Vagina (tissue), 2 donors: ENCODE results near the gene SLC7A6OS. TPM values are rescaled to one million over a fixed set of nuclear protein-coding genes. Genes with fewer than 3 reads are reported as not detected.

Experiments
- DNase-seq, 2 donors: peaks; one replicate each; pipeline ENCODE4 v3.0.0-alpha.2; 2017; ENCODE audit errors: extremely low spot score in 2 of 2
- H3K27ac ChIP-seq: fragments of 200-600 bp; sonication (generic); one replicate; pipeline ENCODE4 v1.5.1; 2019
- H3K27me3 ChIP-seq: fragments of 200-600 bp; sonication (generic); one replicate; pipeline ENCODE4 v1.5.1; 2019
- H3K36me3 ChIP-seq, 2 donors: fragments of 200-600 bp; sonication (generic); one replicate each; pipeline ENCODE4 v1.5.1; 2017 to 2019
- H3K4me1 ChIP-seq: fragments of 200-600 bp; sonication (generic); one replicate; pipeline ENCODE4 v1.5.1; 2019
- H3K4me3 ChIP-seq, 2 donors: fragments of 200-600 bp; sonication (generic); 1 replicate in 1 of 2; 2 replicates in 1 of 2; pipeline ENCODE4 v1.5.1; 2016 to 2019
- H3K9me3 ChIP-seq: fragments of 200-600 bp; sonication (generic); one replicate; pipeline ENCODE4 v1.5.1; 2019
- CTCF ChIP-seq, 3 experiments: fragments of 450-650 bp in 2 of 3; fragments of 200-600 bp in 1 of 3; sonication (generic) in 1 of 3; IDR thresholded peaks; one replicate each; pipeline ENCODE4 v1.5.1; 2017 to 2019; ENCODE audit warnings: antibody characterized with exemption in 3 of 3, mild to moderate bottlenecking in 2 of 3, moderate library complexity in 2 of 3
- POLR2A ChIP-seq, 2 donors: fragments of 450-650 bp; IDR thresholded peaks; one replicate each; pipeline ENCODE4 v1.6.1; 2017; ENCODE audit warnings: antibody characterized with exemption in 2 of 2, mild to moderate bottlenecking in 2 of 2, moderate library complexity in 2 of 2
- POLR2AphosphoS5 ChIP-seq, 2 donors: sonication (generic); formaldehyde crosslinking; IDR thresholded peaks; one replicate each; pipeline ENCODE4 v1.9.0; 2017; ENCODE audit warnings: antibody characterized with exemption in 2 of 2, mild to moderate bottlenecking in 2 of 2, low read depth in 1 of 2; ENCODE audit not compliant: insufficient read depth in 1 of 2
- intact Hi-C: fragments of 100-400 bp; cut with DNase I; formaldehyde crosslinking; loops from one replicate; pipeline ENCODE4 v1.15.1; 2023
- total RNA-seq: library from RNA; depleted of rRNA; stranded (reverse); fragments of >200 nt; gene quantifications from one replicate; pipeline ENCODE4 v1.2.3, GENCODE V29; 2016

Gene SLC7A6OS
- total RNA-seq, 1 donor from 2014 or later, result 15.5 TPM

DNA sequence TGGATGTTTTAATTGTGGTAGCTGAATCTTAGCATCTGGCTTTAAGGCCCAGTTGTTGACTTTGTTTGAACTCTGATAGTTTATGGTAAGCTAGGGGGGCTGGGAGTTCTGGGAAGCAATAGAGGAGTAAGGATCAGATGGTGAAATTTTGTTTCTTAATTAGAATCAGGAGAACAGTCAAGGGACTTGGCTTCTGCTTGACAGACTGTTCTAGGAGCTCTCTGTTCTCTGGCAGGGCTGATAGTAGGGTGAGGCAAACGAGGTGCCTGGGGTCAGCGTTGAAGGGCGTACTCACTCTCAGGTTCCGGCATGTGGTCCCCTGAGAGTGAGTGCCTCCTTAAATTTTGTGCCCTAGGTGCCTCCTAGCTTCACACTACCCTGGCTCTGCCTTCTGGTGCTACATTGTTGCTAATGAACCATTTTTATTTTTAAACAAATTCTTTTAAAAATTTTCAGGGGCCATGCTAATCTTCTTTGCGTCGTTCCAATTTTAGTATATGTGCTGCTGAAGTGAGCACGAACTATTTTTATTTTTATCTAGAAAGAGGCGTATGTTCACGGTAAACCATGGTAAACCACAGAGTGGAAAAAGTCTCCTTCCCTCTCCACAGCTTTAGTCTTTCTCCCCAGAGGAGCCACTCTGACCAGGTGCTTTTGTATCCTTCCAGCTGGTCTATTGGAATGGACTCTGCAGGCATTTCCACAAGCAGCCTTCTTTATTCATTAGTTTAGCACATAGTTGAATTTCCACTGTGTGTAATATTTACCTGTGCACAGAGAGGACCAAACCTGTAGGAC, 26.7 kb downstream of the SLC7A6OS start:
- peaks cover 65% of the 10 kb centered on the region for H3K4me1 ChIP-seq
- H3K27ac ChIP-seq, result peak overlapping the region; percentile 66
- intact Hi-C loops, result no loop called here
- TF ChIP-seq POLR2AphosphoS5 (IDR thresholded peaks at IDR 0.05; ENCODE audit: insufficient read depth in 1 of 2, low read depth in 1 of 2) (peak; percentile 16 to 36), POLR2A (IDR thresholded peaks at IDR 0.05) (no peak), CTCF (IDR thresholded peaks at IDR 0.05) (no peak)
- no peaks in the 10 kb centered on the region for H3K9me3 ChIP-seq
- DNase-seq, result no peak
- H3K4me3 ChIP-seq, result no peak overlapping the region
- H3K36me3 ChIP-seq, result no peaks in the 10 kb centered on the region
- no peaks in the 10 kb centered on the region for H3K27me3 ChIP-seq

DNA sequence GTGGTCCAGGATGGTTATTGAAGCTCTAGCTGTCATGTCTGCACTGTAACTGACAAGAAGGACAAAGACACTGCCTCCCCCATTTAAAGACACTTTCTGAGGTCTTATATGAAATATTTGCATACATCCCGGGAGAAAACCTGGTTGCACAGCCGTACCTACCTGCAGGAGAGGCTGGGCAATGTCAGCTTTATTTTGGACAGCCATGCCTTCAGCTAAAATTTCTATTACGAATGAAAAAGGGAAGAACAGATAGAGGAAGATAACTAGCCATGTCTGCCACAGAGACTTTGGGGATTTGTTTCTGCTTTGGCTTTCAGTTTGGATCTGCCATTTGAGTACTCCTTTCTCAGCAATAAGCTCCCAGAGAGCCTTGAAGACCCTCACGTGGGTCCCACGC, 27.4 kb downstream of the SLC7A6OS start:
- intact Hi-C loops, result no loop called here
- Histone ChIP-seq H3K9me3 (no peaks in the 10 kb centered on the region), H3K4me1 (peaks cover 58% of the 10 kb centered on the region), H3K27ac (peak overlapping the region; percentile 66), H3K36me3 (no peaks in the 10 kb centered on the region), H3K4me3 (no peak overlapping the region), H3K27me3 (no peaks in the 10 kb centered on the region)
- no peak for DNase-seq
- TF ChIP-seq POLR2A (IDR thresholded peaks at IDR 0.05) (no peak), POLR2AphosphoS5 (IDR thresholded peaks at IDR 0.05; ENCODE audit: insufficient read depth in 1 of 2, low read depth in 1 of 2) (no peak), CTCF (IDR thresholded peaks at IDR 0.05) (no peak)

- TF ChIP-seq POLR2AphosphoS5 (IDR thresholded peaks at IDR 0.05; ENCODE audit: insufficient read depth in 1 of 2, low read depth in 1 of 2) (no peak), POLR2A (IDR thresholded peaks at IDR 0.05) (no peak), CTCF (IDR thresholded peaks at IDR 0.05) (no peak)
- intact Hi-C loops, result no loop called here
- H3K4me1 ChIP-seq, result peaks cover 46% of the 10 kb centered on the region
- peak overlapping the region; percentile 66 for H3K27ac ChIP-seq
- no peaks in the 10 kb centered on the region for H3K9me3 ChIP-seq
- no peaks in the 10 kb centered on the region for H3K36me3 ChIP-seq
- no peaks in the 10 kb centered on the region for H3K27me3 ChIP-seq
- DNase-seq, result no peak
- H3K4me3 ChIP-seq, result no peak overlapping the region
These were observed 28.7 kb downstream of the SLC7A6OS start for GRCh38 chr16:68282064-68282452.

DNA sequence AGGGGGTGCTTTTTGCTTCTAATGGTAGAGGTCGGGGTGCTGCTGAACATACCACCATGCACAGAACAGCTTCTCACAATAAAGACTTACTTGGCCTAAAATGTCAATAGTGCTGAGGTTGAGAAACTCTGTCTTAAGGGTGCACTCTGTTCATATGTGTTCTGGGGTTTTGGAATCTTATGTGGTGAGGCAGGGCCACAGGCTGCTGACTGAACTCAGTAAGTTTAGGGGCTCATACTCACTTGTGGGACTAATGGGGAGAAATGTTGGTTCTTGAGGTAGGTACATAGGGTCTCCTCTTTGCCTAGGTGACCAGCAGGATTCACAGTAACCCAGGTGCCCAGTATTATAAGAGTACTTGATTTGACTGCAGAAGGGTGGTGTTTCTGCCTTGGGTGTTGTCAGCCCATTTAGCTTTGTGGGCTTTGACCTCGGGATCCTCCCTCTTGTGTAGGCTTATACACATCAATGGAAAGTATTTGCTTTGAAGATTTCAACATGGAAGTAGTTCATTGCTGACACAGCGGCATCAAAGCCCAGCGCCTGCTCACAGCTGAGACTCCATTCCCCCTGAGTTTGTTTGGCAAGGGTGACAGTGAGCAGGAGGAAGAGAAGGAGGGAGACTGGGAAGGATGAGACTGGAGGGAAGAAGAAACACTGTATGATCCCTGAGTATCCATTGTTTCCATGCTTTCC, 29.2 kb downstream of the SLC7A6OS start:
- no peaks in the 10 kb centered on the region for H3K27me3 ChIP-seq
- TF ChIP-seq CTCF (IDR thresholded peaks at IDR 0.05) (no peak), POLR2A (IDR thresholded peaks at IDR 0.05) (no peak), POLR2AphosphoS5 (IDR thresholded peaks at IDR 0.05; ENCODE audit: insufficient read depth in 1 of 2, low read depth in 1 of 2) (no peak)
- H3K4me3 ChIP-seq, result no peak overlapping the region
- DNase-seq, result no peak
- H3K36me3 ChIP-seq, result no peaks in the 10 kb centered on the region
- peaks cover 41% of the 10 kb centered on the region for H3K4me1 ChIP-seq
- intact Hi-C loops, result no loop called here
- no peaks in the 10 kb centered on the region for H3K9me3 ChIP-seq
- H3K27ac ChIP-seq, result no peak overlapping the region
